Sigmoid colon (tissue), 7 donors: ENCODE measurements around the gene DES. TPM values are rescaled to one million over a fixed set of nuclear protein-coding genes. Genes with fewer than 3 reads are reported as not detected.
A peak's percentile ranks its signal among the peaks of the same experiment; 100 is the strongest.

Source experiments
- DNase-seq: peaks from one replicate; pipeline ENCODE4 v3.0.0-alpha.2; 2019
- H3K27ac ChIP-seq, 4 donors: fragments of 200-600 bp; sonication (generic); one replicate each; pipeline ENCODE4 v1.5.1; 2016 to 2019; ENCODE audit warnings: mild to moderate bottlenecking in 1 of 4
- H3K27me3 ChIP-seq, 3 donors: fragments of 200-600 bp; sonication (generic); one replicate each; pipeline ENCODE4 v1.5.1; 2019; ENCODE audit warnings: mild to moderate bottlenecking in 1 of 3
- H3K36me3 ChIP-seq, 4 donors: fragments of 200-600 bp; sonication (generic); one replicate each; pipeline ENCODE4 v1.5.1; 2016 to 2019
- H3K4me1 ChIP-seq, 4 donors: fragments of 200-600 bp; sonication (generic); one replicate each; pipeline ENCODE4 v1.5.1; 2017 to 2019
- H3K4me3 ChIP-seq, 4 donors: fragments of 200-600 bp; sonication (generic); one replicate each; pipeline ENCODE4 v1.5.1; 2017 to 2019; ENCODE audit warnings: mild to moderate bottlenecking in 2 of 4, moderate library complexity in 1 of 4
- H3K9me3 ChIP-seq, 4 donors: fragments of 200-600 bp in 3 of 4; sonication (generic) in 3 of 4; one replicate each; pipeline versions ENCODE4 v1.5.1 to v1.6.1; 2013 to 2019
- CTCF ChIP-seq, 4 experiments: fragments of 450-650 bp in 3 of 4; fragments of 200-600 bp in 1 of 4; IDR thresholded peaks; one replicate each; pipeline ENCODE4 v1.5.1; 2016 to 2019; ENCODE audit warnings: antibody characterized with exemption in 4 of 4, mild to moderate bottlenecking in 3 of 4, moderate library complexity in 2 of 4
- EP300 ChIP-seq, 4 donors: sonication (generic); formaldehyde crosslinking; IDR thresholded peaks; one replicate each; pipeline ENCODE4 v1.6.1; 2017; ENCODE audit warnings: antibody characterized with exemption in 4 of 4
- POLR2A ChIP-seq, 2 donors: fragments of 450-650 bp; IDR thresholded peaks; one replicate each; pipeline ENCODE4 v1.6.1; 2016; ENCODE audit warnings: antibody characterized with exemption in 2 of 2, mild to moderate bottlenecking in 2 of 2, moderate library complexity in 2 of 2
- POLR2AphosphoS5 ChIP-seq, 4 donors: sonication (generic); formaldehyde crosslinking; IDR thresholded peaks; one replicate each; pipeline ENCODE4 v1.6.1; 2017; ENCODE audit warnings: antibody characterized with exemption in 4 of 4
- WGBS, 2 donors: extraction: QIAGEN DNeasy Blood & Tissue Kit; methylation state at CpG; one replicate each; pipeline ENCODE4 v1.1.7; 2013; 5-methylcytosine and 5-hydroxymethylcytosine counted together
- intact Hi-C: fragments of 100-400 bp; cut with DNase I; formaldehyde crosslinking; loops from one replicate; pipeline ENCODE4 v1.15.1; 2023
- polyA plus RNA-seq, 3 donors: library from polyadenylated mRNA; stranded (reverse); fragments of 200-250 nt; gene quantifications; one replicate each; pipeline ENCODE4 v1.2.3, GENCODE V29; 2013
- total RNA-seq, 4 donors: library from RNA; depleted of rRNA; stranded (reverse); fragments of >200 nt; gene quantifications; one replicate each; pipeline ENCODE4 v1.1.0, GENCODE V29; 2016
- donor health status: healthy with polysubstance abuse.
- donor health status: Bipolar disorder and iron deficiency.
- donor health status: healthy.

The DES gene
- total and polyA plus RNA-seq, 7 donors: 35.1 to 30,562 (median 7,366) TPM

- WGBS, 2 donors: 57 to 74% methylated on average over 18 of the region's 18 CpGs
These were observed 42.3 kb downstream of the DES start for GRCh38 chr2:219460424-219460926.

GRCh38 chr2:219461047-219461514 lies 42.9 kb downstream of the DES start:
- peak overlapping the region; percentile 4 to 46 (median 38) for H3K4me3 ChIP-seq

More at GRCh38 chr2:219460424-219460926, 42.3 kb downstream of the DES start:
- Histone ChIP-seq H3K9me3 (no peaks in the 10 kb centered on the region), H3K27me3 (no peaks in the 10 kb centered on the region), H3K36me3 (peaks cover 0 to 60% (median 22%) of the 10 kb centered on the region in 4 donors), H3K4me3 (peak overlapping the region; percentile 4 to 46 (median 38)), H3K27ac (peak overlapping the region; percentile 96 to 99 (median 99)), H3K4me1 (peaks cover 0 to 98% (median 88%) of the 10 kb centered on the region in 4 donors)
- DNase-seq: peak; percentile 97
- peak; percentile 78 to 90 (median 84) for TF ChIP-seq POLR2AphosphoS5 (IDR thresholded peaks at IDR 0.05)
- peak; percentile 39 to 67 for TF ChIP-seq POLR2A (IDR thresholded peaks at IDR 0.05)
- TF ChIP-seq EP300 (IDR thresholded peaks at IDR 0.05): peak in 1 of 4 donors; percentile 74
- no peak for TF ChIP-seq CTCF (IDR thresholded peaks at IDR 0.05)
- intact Hi-C loops: loop anchor here (2.0 kb wide), 1 partner anchor 36 kb away; a partner anchor contains a TSS

GRCh38 chr2:219461669-219462068 lies 43.5 kb downstream of the DES start:
- intact Hi-C loops: loop anchor here (2.0 kb wide), 1 partner anchor 35 kb away; a partner anchor contains a TSS
- TF ChIP-seq CTCF (IDR thresholded peaks at IDR 0.05) (no peak), POLR2AphosphoS5 (IDR thresholded peaks at IDR 0.05) (no peak), POLR2A (IDR thresholded peaks at IDR 0.05) (no peak), EP300 (IDR thresholded peaks at IDR 0.05) (no peak)
- 84 to 85% methylated on average over 14 of the region's 14 CpGs for WGBS, 2 donors
- Histone ChIP-seq H3K4me1 (peaks cover 0 to 98% (median 95%) of the 10 kb centered on the region in 4 donors), H3K9me3 (no peaks in the 10 kb centered on the region), H3K27me3 (no peaks in the 10 kb centered on the region), H3K27ac (peak overlapping the region; percentile 96 to 99 (median 99)), H3K36me3 (peaks cover 0 to 60% (median 29%) of the 10 kb centered on the region in 4 donors), H3K4me3 (peak overlapping the region; percentile 1 to 46 (median 38))
- no peak for DNase-seq

More at GRCh38 chr2:219461047-219461514, 42.9 kb downstream of the DES start:
- H3K27me3 ChIP-seq: no peaks in the 10 kb centered on the region
- peaks cover 0 to 98% (median 91%) of the 10 kb centered on the region in 4 donors for H3K4me1 ChIP-seq
- DNase-seq: peak; percentile 89
- intact Hi-C loops: loop anchor here (2.0 kb wide), 1 partner anchor 36 kb away; a partner anchor contains a TSS
- H3K36me3 ChIP-seq: peaks cover 0 to 60% (median 27%) of the 10 kb centered on the region in 4 donors
- TF ChIP-seq POLR2A (IDR thresholded peaks at IDR 0.05): no peak
- peak in 1 of 4 donors; percentile 47 for TF ChIP-seq EP300 (IDR thresholded peaks at IDR 0.05)
- TF ChIP-seq POLR2AphosphoS5 (IDR thresholded peaks at IDR 0.05): peak in 1 of 4 donors; percentile 11
- no peak for TF ChIP-seq CTCF (IDR thresholded peaks at IDR 0.05)
- H3K9me3 ChIP-seq: no peaks in the 10 kb centered on the region
- H3K27ac ChIP-seq: peak overlapping the region; percentile 96 to 99 (median 99)
- WGBS, 2 donors: 33 to 56% methylated on average over 11 of the region's 11 CpGs

- Histone ChIP-seq H3K9me3 (no peaks in the 10 kb centered on the region), H3K27me3 (no peaks in the 10 kb centered on the region), H3K4me3 (peak overlapping the region in 2 of 4 donors; percentile 42 to 46), H3K36me3 (peaks cover 0 to 61% (median 29%) of the 10 kb centered on the region in 4 donors), H3K4me1 (peaks cover 0 to 100% (median 99%) of the 10 kb centered on the region in 4 donors), H3K27ac (peak overlapping the region; percentile 96 to 99 (median 99))
- intact Hi-C loops: no loop called here
- 83 to 88% methylated on average over 9 of the region's 9 CpGs for WGBS, 2 donors
- no peak for DNase-seq
- TF ChIP-seq POLR2A (IDR thresholded peaks at IDR 0.05): no peak
These were observed 44.2 kb downstream of the DES start for GRCh38 chr2:219462349-219462748.

GRCh38 chr2:219464286-219465032 lies 46.3 kb downstream of the DES start:
- TF ChIP-seq CTCF (IDR thresholded peaks at IDR 0.05) (no peak), POLR2A (IDR thresholded peaks at IDR 0.05) (no peak), POLR2AphosphoS5 (IDR thresholded peaks at IDR 0.05) (peak in 2 of 4 donors; percentile 24 to 35), EP300 (IDR thresholded peaks at IDR 0.05) (no peak)
- H3K4me1 ChIP-seq: peaks cover 0 to 100% (median 99%) of the 10 kb centered on the region in 4 donors

More at GRCh38 chr2:219464286-219465032, 46.3 kb downstream of the DES start:
- H3K9me3 ChIP-seq: no peaks in the 10 kb centered on the region
- H3K4me3 ChIP-seq: peak overlapping the region in 2 of 4 donors; percentile 12 to 17
- H3K27ac ChIP-seq: peak overlapping the region; percentile 96 to 99 (median 99)
- H3K27me3 ChIP-seq: no peaks in the 10 kb centered on the region
- DNase-seq: no peak
- intact Hi-C loops: no loop called here
- 86 to 92% methylated on average over 21 of the region's 21 CpGs for WGBS, 2 donors
- H3K36me3 ChIP-seq: peaks cover 0 to 72% (median 38%) of the 10 kb centered on the region in 4 donors
